Epithelial cell of esophagus (primary cell): ENCODE data around the gene ASMTL.

Source experiments
- DNase-seq: peaks from one replicate; pipeline ENCODE4 v3.0.0; 2010; ENCODE audit warnings: low read depth
- H3K4me3 ChIP-seq: 2 replicates; pipeline ENCODE4 v1.5.1; 2011; ENCODE audit warnings: mild to moderate bottlenecking, low read length, control low read depth
- TF ChIP-seq, protein P1 (sequence below): IDR thresholded peaks from 2 replicates; pipeline ENCODE4 v1.5.1; 2011; ENCODE audit warnings: low read depth, mild to moderate bottlenecking, low read length, control low read depth, inconsistent platforms; ENCODE audit not compliant: insufficient read depth; ENCODE audit errors: missing control alignments

Gene ASMTL

DNA sequence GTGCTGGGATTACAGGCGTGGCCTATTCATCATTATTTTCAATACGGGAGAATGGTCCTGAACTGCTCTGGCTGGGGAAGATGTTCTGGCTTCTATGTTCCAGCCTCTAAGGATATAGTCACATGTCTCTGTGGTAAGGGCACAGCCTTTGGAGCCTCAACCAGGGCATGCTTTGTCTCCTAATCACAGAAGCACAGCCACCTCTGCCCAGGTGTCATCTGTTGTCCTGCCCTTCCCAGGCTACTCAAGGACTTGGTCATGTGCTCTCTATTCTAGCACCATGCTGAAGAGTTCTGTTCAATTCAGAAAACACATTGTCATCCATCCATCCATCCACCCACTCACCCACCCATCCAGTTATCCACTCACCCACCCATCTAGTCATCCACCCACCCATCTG lies 29.5 kb downstream of the ASMTL start:
- TF ChIP-seq, protein P1, sequence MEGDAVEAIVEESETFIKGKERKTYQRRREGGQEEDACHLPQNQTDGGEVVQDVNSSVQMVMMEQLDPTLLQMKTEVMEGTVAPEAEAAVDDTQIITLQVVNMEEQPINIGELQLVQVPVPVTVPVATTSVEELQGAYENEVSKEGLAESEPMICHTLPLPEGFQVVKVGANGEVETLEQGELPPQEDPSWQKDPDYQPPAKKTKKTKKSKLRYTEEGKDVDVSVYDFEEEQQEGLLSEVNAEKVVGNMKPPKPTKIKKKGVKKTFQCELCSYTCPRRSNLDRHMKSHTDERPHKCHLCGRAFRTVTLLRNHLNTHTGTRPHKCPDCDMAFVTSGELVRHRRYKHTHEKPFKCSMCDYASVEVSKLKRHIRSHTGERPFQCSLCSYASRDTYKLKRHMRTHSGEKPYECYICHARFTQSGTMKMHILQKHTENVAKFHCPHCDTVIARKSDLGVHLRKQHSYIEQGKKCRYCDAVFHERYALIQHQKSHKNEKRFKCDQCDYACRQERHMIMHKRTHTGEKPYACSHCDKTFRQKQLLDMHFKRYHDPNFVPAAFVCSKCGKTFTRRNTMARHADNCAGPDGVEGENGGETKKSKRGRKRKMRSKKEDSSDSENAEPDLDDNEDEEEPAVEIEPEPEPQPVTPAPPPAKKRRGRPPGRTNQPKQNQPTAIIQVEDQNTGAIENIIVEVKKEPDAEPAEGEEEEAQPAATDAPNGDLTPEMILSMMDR: no peak
- no peak overlapping the region for H3K4me3 ChIP-seq
- DNase-seq: no peak

DNA sequence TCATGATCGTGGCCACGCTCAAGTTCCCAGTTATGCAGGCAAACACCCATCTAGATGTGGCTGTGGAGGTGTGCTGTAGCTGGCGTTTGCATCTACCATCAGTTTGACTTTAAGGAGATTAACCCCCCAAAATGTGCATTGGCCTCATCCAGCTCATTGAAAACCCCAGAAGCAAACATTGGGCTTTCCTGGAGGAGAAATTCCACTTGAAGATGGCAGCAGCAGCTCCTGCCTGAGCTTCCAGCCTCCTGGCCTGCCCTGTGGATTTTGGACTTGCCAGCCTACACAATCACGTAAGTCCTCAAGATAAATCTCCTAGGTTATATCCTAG lies 30.6 kb downstream of the ASMTL start:
- TF ChIP-seq, protein P1: no peak
- no peak overlapping the region for H3K4me3 ChIP-seq
- DNase-seq: no peak

DNA sequence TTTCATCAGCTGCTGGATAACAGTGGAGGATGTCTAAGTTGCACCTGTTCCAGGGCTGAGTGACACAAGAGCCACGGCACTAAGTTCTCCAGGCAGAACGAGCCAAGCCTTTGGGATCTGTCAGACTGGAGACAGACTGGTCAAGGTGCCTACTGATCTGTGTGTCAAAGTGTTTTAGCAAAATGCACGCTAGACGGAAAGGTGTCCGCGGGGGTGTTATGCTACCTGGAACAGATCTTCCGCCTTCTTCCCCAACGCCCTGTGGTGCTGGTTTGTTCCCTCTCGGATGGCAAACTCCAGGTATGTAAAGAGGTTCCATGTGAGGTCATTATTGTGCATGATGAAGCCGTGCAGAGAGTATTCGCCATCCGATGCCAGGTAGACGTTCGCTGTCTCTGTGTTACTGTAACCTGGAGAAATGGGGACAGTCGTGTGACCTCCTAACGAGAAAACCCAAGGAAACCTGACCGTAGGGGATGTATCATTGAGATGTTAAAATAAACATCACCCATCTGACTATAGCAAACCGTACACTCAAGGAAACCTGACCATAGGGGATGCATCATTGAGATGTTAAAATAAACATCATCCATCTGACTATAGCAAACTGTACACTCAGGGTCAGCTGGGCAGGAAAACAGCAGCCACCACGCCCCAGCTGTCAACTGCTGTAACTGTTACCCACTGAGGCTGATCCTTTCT lies 31.1 kb downstream of the ASMTL start:
- TF ChIP-seq, protein P1: no peak
- DNase-seq: no peak
- H3K4me3 ChIP-seq: no peak overlapping the region

DNA sequence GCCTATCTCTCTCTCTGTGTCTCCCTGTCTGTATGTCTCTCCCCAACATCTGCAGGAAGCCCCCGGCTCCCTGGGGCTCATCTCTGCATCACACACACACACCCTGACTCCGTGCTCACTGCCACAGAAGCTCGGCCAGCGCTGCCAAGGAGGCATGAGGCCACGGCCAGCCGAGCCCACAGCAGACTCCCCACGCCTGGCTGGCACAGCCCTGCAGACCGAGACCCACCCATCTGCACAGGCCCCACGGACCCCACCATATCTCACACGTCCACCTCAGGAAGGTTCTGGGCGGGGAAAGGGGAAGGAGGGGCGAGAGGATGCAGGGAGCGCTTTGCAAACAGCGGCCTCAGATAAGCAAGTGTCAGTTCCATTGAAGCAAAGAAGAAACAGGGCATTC lies 32.3 kb downstream of the ASMTL start:
- TF ChIP-seq, protein P1: no peak
- H3K4me3 ChIP-seq: no peak overlapping the region

DNA sequence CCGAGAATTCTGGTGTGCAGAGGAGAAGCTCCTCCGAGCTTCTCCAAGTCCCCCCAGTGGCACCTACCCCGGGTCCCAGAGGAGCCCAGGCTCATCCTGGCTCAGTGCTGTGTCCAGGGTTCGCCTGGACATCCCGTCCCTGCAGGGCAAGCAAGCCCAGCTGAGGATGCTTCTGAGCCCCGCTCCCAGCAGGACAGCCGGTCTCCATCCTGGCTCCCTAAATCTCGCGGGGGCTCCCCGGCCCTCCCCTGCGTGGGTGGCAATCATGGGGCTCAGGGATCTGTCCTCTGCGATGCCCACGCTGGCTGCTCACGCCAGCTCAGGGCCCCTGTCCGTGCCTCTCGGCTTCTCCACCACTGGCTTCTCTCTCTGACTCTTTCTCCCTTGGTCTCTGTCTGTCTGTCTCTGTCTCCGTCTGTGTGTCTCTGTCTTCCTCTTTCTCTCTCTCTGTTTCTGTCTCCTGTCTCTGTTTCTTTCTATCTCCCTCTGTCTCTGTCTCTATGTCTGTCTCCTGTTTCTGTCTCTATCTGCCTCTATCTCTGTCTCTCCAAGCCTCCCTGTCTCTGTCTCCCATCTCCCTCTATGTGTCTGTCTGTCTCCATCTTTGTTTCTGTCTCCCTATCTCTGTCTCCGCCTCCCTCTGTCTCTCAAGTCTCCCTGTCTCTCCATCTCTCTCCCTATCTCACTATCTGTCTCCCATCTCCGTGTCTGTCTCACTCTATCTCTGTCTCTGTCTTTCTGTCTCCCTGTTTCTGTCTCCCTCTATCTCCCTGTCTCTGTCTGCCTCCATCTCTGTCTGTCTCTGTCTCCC lies 33.0 kb downstream of the ASMTL start:
- no peak for DNase-seq
- TF ChIP-seq, protein P1: no peak
- H3K4me3 ChIP-seq: no peak overlapping the region

More for the DNA sequence above, 32.3 kb downstream of the ASMTL start:
- no peak for DNase-seq

DNA sequence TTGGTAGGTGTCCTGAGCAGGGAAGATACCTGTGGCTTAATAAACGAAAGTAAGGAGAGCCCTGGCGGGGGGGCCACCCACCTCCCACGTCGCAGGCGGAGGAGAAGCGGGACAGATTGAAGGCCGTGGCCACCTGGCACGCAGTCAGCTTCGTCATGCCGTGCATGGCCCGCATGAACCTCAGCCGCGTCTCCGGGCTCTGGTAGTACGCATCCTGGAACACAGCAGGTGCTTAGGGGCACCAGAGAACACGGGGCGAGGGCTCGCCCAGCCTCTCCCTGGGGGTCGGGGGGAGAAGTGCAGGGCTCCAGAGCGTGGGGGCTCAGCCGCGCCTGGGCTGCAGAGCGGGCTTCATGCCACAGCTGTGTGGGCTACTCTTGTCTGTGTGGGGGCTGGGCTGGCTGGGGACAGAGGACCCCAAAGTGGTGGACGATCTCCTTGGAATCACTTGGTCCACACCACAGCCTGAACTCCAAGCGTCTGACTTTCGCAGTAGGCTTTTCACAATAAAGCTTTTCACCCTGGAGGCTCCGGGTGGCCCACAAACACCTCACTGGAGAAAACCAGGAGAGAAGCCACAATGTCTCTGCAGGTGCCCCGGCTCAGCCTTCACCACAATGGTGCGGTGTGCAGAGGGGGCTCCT lies 33.7 kb downstream of the ASMTL start:
- no peak for DNase-seq
- H3K4me3 ChIP-seq: no peak overlapping the region
- TF ChIP-seq, protein P1: no peak
